C1 segment of cervical spinal cord (tissue), 14 donors: ENCODE results near the gene PPP1R14C.
"Not testable (repeated sequence)": the region's sequence is repeated elsewhere in the genome, so short reads cannot be mapped to it uniquely, and the experiment has no call there.

Source experiments
- DNase-seq, 14 donors: peaks; one replicate each; lab custom pipeline; 2025; lab: John Stamatoyannopoulos, UW

PPP1R14C gene

GRCh38 chr6:150167479-150167873, 24.6 kb downstream of the PPP1R14C start:
- DNase-seq, result no peak

GRCh38 chr6:150169181-150169580, 26.3 kb downstream of the PPP1R14C start:
- no peak for DNase-seq

- no peak for DNase-seq
Measured at GRCh38 chr6:150169609-150170008, 26.8 kb downstream of the PPP1R14C start.

GRCh38 chr6:150172929-150173328, 30.1 kb downstream of the PPP1R14C start:
- DNase-seq, result no peak

GRCh38 chr6:150175586-150176151, 32.8 kb downstream of the PPP1R14C start:
- no peak for DNase-seq

GRCh38 chr6:150176152-150176551, 33.3 kb downstream of the PPP1R14C start:
- DNase-seq, result peak in 2 of 14 donors; percentile 21 to 82

GRCh38 chr6:150176659-150177058, 33.8 kb downstream of the PPP1R14C start:
- DNase-seq, result no peak

- DNase-seq, result no peak
Measured at GRCh38 chr6:150177259-150177951, 34.6 kb downstream of the PPP1R14C start.

- no peak for DNase-seq
Measured at GRCh38 chr6:150177952-150178520, 35.2 kb downstream of the PPP1R14C start.

- no peak for DNase-seq
Measured at GRCh38 chr6:150179030-150179429, 36.2 kb downstream of the PPP1R14C start.

GRCh38 chr6:150179907-150180424, 37.1 kb downstream of the PPP1R14C start:
- DNase-seq, result not testable (repeated sequence)

- DNase-seq, result no peak
Measured at GRCh38 chr6:150180517-150180916, 37.7 kb downstream of the PPP1R14C start.

GRCh38 chr6:150182460-150183078, 39.7 kb downstream of the PPP1R14C start:
- DNase-seq, result no peak

GRCh38 chr6:150183105-150183504, 40.3 kb downstream of the PPP1R14C start:
- DNase-seq, result no peak

GRCh38 chr6:150183966-150184365, 41.1 kb downstream of the PPP1R14C start:
- no peak for DNase-seq

GRCh38 chr6:150184850-150185731, 42.2 kb downstream of the PPP1R14C start:
- DNase-seq, result no peak

- no peak for DNase-seq
Measured at GRCh38 chr6:150185732-150186117, 42.9 kb downstream of the PPP1R14C start.

- no peak for DNase-seq
Measured at GRCh38 chr6:150186129-150186898, 43.5 kb downstream of the PPP1R14C start.

- not testable (repeated sequence) for DNase-seq
Measured at GRCh38 chr6:150187433-150187832, 44.6 kb downstream of the PPP1R14C start.

- DNase-seq, result no peak
Measured at GRCh38 chr6:150189122-150189521, 46.3 kb downstream of the PPP1R14C start.

- no peak for DNase-seq
Measured at GRCh38 chr6:150191809-150192208, 49.0 kb downstream of the PPP1R14C start.
